ENCODE measurements around the gene DHX9. TPM values are rescaled to one million over a fixed set of nuclear protein-coding genes. Genes with fewer than 3 reads are reported as not detected.

Gene DHX9
- total and polyA plus RNA-seq, 9 of the 15 experiments (the other 6 are each of a cell fraction or from before 2014, with no cell fraction given), result 100 to 409 (median 294) TPM

- TF ChIP-seq ZNF518B (CRISPR knock-in tag; IDR thresholded peaks at IDR 0.05) (no peak), GTF2B (IDR thresholded peaks at IDR 0.05; ENCODE audit: extremely low read depth, insufficient read length) (no peak), CGGBP1 (CRISPR knock-in tag; IDR thresholded peaks at IDR 0.05) (no peak), ZNF3 (CRISPR knock-in tag; IDR thresholded peaks at IDR 0.05) (no peak), LARP7 (IDR thresholded peaks at IDR 0.05) (no peak), BHLHE40 (IDR thresholded peaks at IDR 0.05; ENCODE audit: low read length) (no peak), BRF1 (IDR thresholded peaks at IDR 0.05; ENCODE audit: borderline replicate concordance, extremely low read depth, insufficient read length) (no peak)
Observed at GRCh38 chr1:182826892-182827291, 12.3 kb upstream of the DHX9 start (continued).

All from K562 (cell line).